Measurements from ENCODE around the gene FRMD4A.

- TF ChIP-seq POLR2A (IDR thresholded peaks at IDR 0.05), result no peak
- TF ChIP-seq CTCF (IDR thresholded peaks at IDR 0.05), result no peak
Observed at GRCh38 chr10:14190702-14191101, 140.0 kb downstream of the FRMD4A start.

All from heart left ventricle (tissue), 13 donors.